ENCODE data around the gene CCNF.
A peak's percentile ranks its signal among the peaks of the same experiment; 100 is the strongest.

The CCNF gene

GRCh38 chr16:2456551-2457153 lies 27.4 kb downstream of the CCNF start:
- Histone ChIP-seq H3K27ac (no peak overlapping the region; the same call in 1 of the 2 replicates), H3K4me3 (ENCODE audit: low read depth, low read length) (no peak overlapping the region), H3K9me3 (ENCODE audit: severe bottlenecking) (no peaks in the 10 kb centered on the region), H3K36me3 (peaks cover 73% of the 10 kb centered on the region), H3K27me3 (ENCODE audit: insufficient read depth, low read depth, severe bottlenecking) (no peaks in the 10 kb centered on the region)
- no peak for DNase-seq
- TF ChIP-seq, protein P1, sequence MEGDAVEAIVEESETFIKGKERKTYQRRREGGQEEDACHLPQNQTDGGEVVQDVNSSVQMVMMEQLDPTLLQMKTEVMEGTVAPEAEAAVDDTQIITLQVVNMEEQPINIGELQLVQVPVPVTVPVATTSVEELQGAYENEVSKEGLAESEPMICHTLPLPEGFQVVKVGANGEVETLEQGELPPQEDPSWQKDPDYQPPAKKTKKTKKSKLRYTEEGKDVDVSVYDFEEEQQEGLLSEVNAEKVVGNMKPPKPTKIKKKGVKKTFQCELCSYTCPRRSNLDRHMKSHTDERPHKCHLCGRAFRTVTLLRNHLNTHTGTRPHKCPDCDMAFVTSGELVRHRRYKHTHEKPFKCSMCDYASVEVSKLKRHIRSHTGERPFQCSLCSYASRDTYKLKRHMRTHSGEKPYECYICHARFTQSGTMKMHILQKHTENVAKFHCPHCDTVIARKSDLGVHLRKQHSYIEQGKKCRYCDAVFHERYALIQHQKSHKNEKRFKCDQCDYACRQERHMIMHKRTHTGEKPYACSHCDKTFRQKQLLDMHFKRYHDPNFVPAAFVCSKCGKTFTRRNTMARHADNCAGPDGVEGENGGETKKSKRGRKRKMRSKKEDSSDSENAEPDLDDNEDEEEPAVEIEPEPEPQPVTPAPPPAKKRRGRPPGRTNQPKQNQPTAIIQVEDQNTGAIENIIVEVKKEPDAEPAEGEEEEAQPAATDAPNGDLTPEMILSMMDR (IDR thresholded peaks at IDR 0.05; ENCODE audit: low read depth, low read length), result no peak

DNA sequence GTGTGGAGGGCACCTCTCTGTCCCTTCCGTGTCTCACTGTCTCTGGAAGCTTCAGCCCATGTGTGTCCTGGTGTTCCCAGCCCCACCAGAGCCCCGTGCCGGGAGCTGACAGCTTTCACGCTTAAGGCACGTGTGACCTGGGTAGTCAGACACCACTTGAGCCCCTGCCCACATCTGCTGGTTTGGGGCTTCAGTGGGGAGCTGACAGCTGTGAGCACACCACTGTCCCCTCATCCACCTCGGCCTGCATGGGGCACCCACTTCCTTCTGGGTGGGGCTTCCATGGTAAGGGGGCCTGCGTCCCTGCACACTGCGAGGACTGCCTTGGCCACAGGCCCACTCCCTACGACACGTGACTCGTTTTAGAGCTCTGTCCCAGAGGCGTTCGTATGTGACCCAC lies 28.0 kb downstream of the CCNF start:
- no peak for DNase-seq
- Histone ChIP-seq H3K36me3 (peaks cover 73% of the 10 kb centered on the region), H3K4me3 (ENCODE audit: low read depth, low read length) (no peak overlapping the region), H3K27ac (peak overlapping the region; percentile 6; the same call in 1 of the 2 replicates), H3K27me3 (ENCODE audit: insufficient read depth, low read depth, severe bottlenecking) (no peaks in the 10 kb centered on the region), H3K9me3 (ENCODE audit: severe bottlenecking) (no peaks in the 10 kb centered on the region)
- TF ChIP-seq, protein P1 (IDR thresholded peaks at IDR 0.05; ENCODE audit: low read depth, low read length), result no peak

GRCh38 chr16:2457946-2458345 lies 28.7 kb downstream of the CCNF start:
- no peak for DNase-seq
- no peaks in the 10 kb centered on the region for H3K27me3 ChIP-seq (ENCODE audit: insufficient read depth, low read depth, severe bottlenecking)
- no peak overlapping the region for H3K4me3 ChIP-seq (ENCODE audit: low read depth, low read length)
- no peak overlapping the region; the same call in 1 of the 2 replicates for H3K27ac ChIP-seq
- TF ChIP-seq, protein P1 (IDR thresholded peaks at IDR 0.05; ENCODE audit: low read depth, low read length), result no peak
- no peaks in the 10 kb centered on the region for H3K9me3 ChIP-seq (ENCODE audit: severe bottlenecking)
- H3K36me3 ChIP-seq, result peaks cover 73% of the 10 kb centered on the region

- no peaks in the 10 kb centered on the region for H3K9me3 ChIP-seq (ENCODE audit: severe bottlenecking)
- peaks cover 71% of the 10 kb centered on the region for H3K36me3 ChIP-seq
- TF ChIP-seq, protein P1 (IDR thresholded peaks at IDR 0.05; ENCODE audit: low read depth, low read length), result no peak
- H3K4me3 ChIP-seq (ENCODE audit: low read depth, low read length), result peak overlapping the region; percentile 65
- peak; percentile 35 for DNase-seq
- H3K27ac ChIP-seq, result peak overlapping the region; percentile 91
- H3K27me3 ChIP-seq (ENCODE audit: insufficient read depth, low read depth, severe bottlenecking), result no peaks in the 10 kb centered on the region
These were observed 29.8 kb downstream of the CCNF start for GRCh38 chr16:2458887-2459646.

DNA sequence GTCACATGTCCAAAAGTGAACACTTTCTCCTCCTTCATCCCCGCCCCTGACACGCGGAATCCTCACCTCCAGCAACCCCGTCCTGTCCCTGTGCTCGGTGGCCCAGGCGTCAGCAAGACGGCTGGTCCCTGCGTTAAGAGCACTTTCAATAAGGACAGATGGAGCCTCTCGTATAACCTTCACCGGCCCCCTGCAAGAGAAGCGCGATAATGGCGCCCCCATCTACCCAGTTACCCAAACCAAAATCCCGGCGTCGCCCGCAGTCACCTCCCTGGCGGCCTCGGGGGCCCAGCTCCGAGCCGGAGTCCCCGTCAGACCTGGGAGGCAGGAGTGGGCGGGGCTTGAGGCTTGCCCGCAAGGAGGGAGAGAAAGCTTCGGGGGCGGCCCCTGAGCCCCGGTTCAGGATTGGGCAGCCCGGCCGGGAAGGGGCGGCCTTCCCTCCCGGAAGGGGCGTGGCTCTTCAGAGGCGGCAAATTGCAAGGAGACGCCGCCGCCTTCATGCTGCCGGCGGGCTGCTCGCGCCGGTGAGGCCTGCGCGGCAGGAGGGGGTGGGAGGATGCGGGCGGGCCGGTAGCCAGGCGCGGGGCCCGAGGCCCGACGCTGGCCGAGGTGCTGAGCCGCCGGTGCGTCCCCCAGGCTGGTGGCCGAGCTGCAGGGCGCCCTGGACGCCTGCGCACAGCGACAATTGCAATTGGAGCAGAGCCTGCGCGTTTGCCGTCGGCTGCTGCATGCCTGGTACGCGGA lies 30.6 kb downstream of the CCNF start, which contains the start of gene TEDC2:
Gene TEDC2 (plus strand): TSS at position 463 of the 744 bp plus-strand sequence. CDS start 36 bp downstream, at position 499.
- H3K4me3 ChIP-seq (ENCODE audit: low read depth, low read length), result peak within 1 kb of the TSS; percentile 65

More for the DNA sequence above, 30.6 kb downstream of the CCNF start, which contains the start of gene TEDC2:
- TF ChIP-seq, protein P1 (IDR thresholded peaks at IDR 0.05; ENCODE audit: low read depth, low read length), result no peak
- Histone ChIP-seq H3K27me3 (ENCODE audit: insufficient read depth, low read depth, severe bottlenecking) (no peaks in the 10 kb centered on the region), H3K9me3 (ENCODE audit: severe bottlenecking) (no peaks in the 10 kb centered on the region), H3K27ac (peak within 1 kb of the TSS; percentile 91), H3K36me3 (peaks cover 71% of the 10 kb centered on the region)
- DNase-seq, result peak; percentile 98

Data from WERI-Rb-1 (cell line).